ENCODE data around the gene UBE4A.

Gene UBE4A

GRCh38 chr11:118343981-118344515 is 15.4 kb upstream of the UBE4A start, which contains the start of gene CD3G:
Gene CD3G, plus strand, starts transcription at chr11:118344344. Its CDS starts 80 bp downstream, at chr11:118344424.
- Histone ChIP-seq H3K36me3 (ENCODE audit: control insufficient read depth, insufficient read depth, low read length) (no peaks in the 10 kb centered on the region), H3K4me3 (ENCODE audit: low read length) (no peak within 1 kb of the TSS), H3K9ac (ENCODE audit: low read length) (no peak within 1 kb of the TSS), H3K9me3 (ENCODE audit: control insufficient read depth, low read length) (no peaks in the 10 kb centered on the region), H3K4me1 (ENCODE audit: control insufficient read depth, insufficient read depth, low read length) (peaks cover 4% of the 10 kb centered on the region), H3K27me3 (ENCODE audit: control insufficient read depth, insufficient read depth, low read length) (no peaks in the 10 kb centered on the region)

- no peaks in the 10 kb centered on the region for H3K36me3 ChIP-seq (ENCODE audit: control insufficient read depth, insufficient read depth, low read length)
- H3K9me3 ChIP-seq (ENCODE audit: control insufficient read depth, low read length), result no peaks in the 10 kb centered on the region
Measured at GRCh38 chr11:118349475-118349874, 9.9 kb upstream of the UBE4A start.

GRCh38 chr11:118353084-118353710 is 6.2 kb upstream of the UBE4A start:
- H3K9me3 ChIP-seq (ENCODE audit: control insufficient read depth, low read length), result no peaks in the 10 kb centered on the region
- H3K4me3 ChIP-seq (ENCODE audit: low read length), result no peak overlapping the region
- no peaks in the 10 kb centered on the region for H3K4me1 ChIP-seq (ENCODE audit: control insufficient read depth, insufficient read depth, low read length)
- no peaks in the 10 kb centered on the region for H3K27me3 ChIP-seq (ENCODE audit: control insufficient read depth, insufficient read depth, low read length)
- no peak overlapping the region for H3K9ac ChIP-seq (ENCODE audit: low read length)
- H3K36me3 ChIP-seq (ENCODE audit: control insufficient read depth, insufficient read depth, low read length), result no peaks in the 10 kb centered on the region

More at GRCh38 chr11:118349475-118349874, 9.9 kb upstream of the UBE4A start:
- Histone ChIP-seq H3K9ac (ENCODE audit: low read length) (no peak overlapping the region), H3K4me1 (ENCODE audit: control insufficient read depth, insufficient read depth, low read length) (peaks cover 3% of the 10 kb centered on the region), H3K4me3 (ENCODE audit: low read length) (no peak overlapping the region), H3K27me3 (ENCODE audit: control insufficient read depth, insufficient read depth, low read length) (no peaks in the 10 kb centered on the region)

GRCh38 chr11:118358071-118358470 is 1.3 kb upstream of the UBE4A start:
- Histone ChIP-seq H3K4me3 (ENCODE audit: low read length) (no peak overlapping the region), H3K4me1 (ENCODE audit: control insufficient read depth, insufficient read depth, low read length) (no peaks in the 10 kb centered on the region), H3K27me3 (ENCODE audit: control insufficient read depth, insufficient read depth, low read length) (no peaks in the 10 kb centered on the region), H3K9ac (ENCODE audit: low read length) (no peak overlapping the region), H3K36me3 (ENCODE audit: control insufficient read depth, insufficient read depth, low read length) (no peaks in the 10 kb centered on the region), H3K9me3 (ENCODE audit: control insufficient read depth, low read length) (no peaks in the 10 kb centered on the region)

GRCh38 chr11:118364956-118365615 is 5.7 kb downstream of the UBE4A start:
- Histone ChIP-seq H3K36me3 (ENCODE audit: control insufficient read depth, insufficient read depth, low read length) (peaks cover 7% of the 10 kb centered on the region), H3K9me3 (ENCODE audit: control insufficient read depth, low read length) (no peaks in the 10 kb centered on the region), H3K27me3 (ENCODE audit: control insufficient read depth, insufficient read depth, low read length) (no peaks in the 10 kb centered on the region), H3K9ac (ENCODE audit: low read length) (no peak overlapping the region), H3K4me3 (ENCODE audit: low read length) (no peak overlapping the region), H3K4me1 (ENCODE audit: control insufficient read depth, insufficient read depth, low read length) (no peaks in the 10 kb centered on the region)

- no peaks in the 10 kb centered on the region for H3K4me1 ChIP-seq (ENCODE audit: control insufficient read depth, insufficient read depth, low read length)
- H3K9ac ChIP-seq (ENCODE audit: low read length), result no peak overlapping the region
- H3K27me3 ChIP-seq (ENCODE audit: control insufficient read depth, insufficient read depth, low read length), result no peaks in the 10 kb centered on the region
- no peaks in the 10 kb centered on the region for H3K9me3 ChIP-seq (ENCODE audit: control insufficient read depth, low read length)
- H3K4me3 ChIP-seq (ENCODE audit: low read length), result no peak overlapping the region
- H3K36me3 ChIP-seq (ENCODE audit: control insufficient read depth, insufficient read depth, low read length), result peaks cover 7% of the 10 kb centered on the region
Measured at GRCh38 chr11:118366287-118366686, 6.9 kb downstream of the UBE4A start.

GRCh38 chr11:118370774-118371173 is 11.4 kb downstream of the UBE4A start:
- Histone ChIP-seq H3K27me3 (ENCODE audit: control insufficient read depth, insufficient read depth, low read length) (no peaks in the 10 kb centered on the region), H3K4me3 (ENCODE audit: low read length) (no peak overlapping the region), H3K9me3 (ENCODE audit: control insufficient read depth, low read length) (no peaks in the 10 kb centered on the region), H3K9ac (ENCODE audit: low read length) (no peak overlapping the region), H3K36me3 (ENCODE audit: control insufficient read depth, insufficient read depth, low read length) (peaks cover 23% of the 10 kb centered on the region), H3K4me1 (ENCODE audit: control insufficient read depth, insufficient read depth, low read length) (no peaks in the 10 kb centered on the region)

GRCh38 chr11:118373263-118373662 is 13.9 kb downstream of the UBE4A start:
- no peak overlapping the region for H3K4me3 ChIP-seq (ENCODE audit: low read length)
- H3K4me1 ChIP-seq (ENCODE audit: control insufficient read depth, insufficient read depth, low read length), result no peaks in the 10 kb centered on the region
- peaks cover 25% of the 10 kb centered on the region for H3K36me3 ChIP-seq (ENCODE audit: control insufficient read depth, insufficient read depth, low read length)
- H3K9ac ChIP-seq (ENCODE audit: low read length), result no peak overlapping the region
- H3K27me3 ChIP-seq (ENCODE audit: control insufficient read depth, insufficient read depth, low read length), result no peaks in the 10 kb centered on the region
- no peaks in the 10 kb centered on the region for H3K9me3 ChIP-seq (ENCODE audit: control insufficient read depth, low read length)

- Histone ChIP-seq H3K4me3 (ENCODE audit: low read length) (no peak overlapping the region), H3K27me3 (ENCODE audit: control insufficient read depth, insufficient read depth, low read length) (no peaks in the 10 kb centered on the region), H3K36me3 (ENCODE audit: control insufficient read depth, insufficient read depth, low read length) (peaks cover 20% of the 10 kb centered on the region), H3K4me1 (ENCODE audit: control insufficient read depth, insufficient read depth, low read length) (no peaks in the 10 kb centered on the region), H3K9ac (ENCODE audit: low read length) (no peak overlapping the region), H3K9me3 (ENCODE audit: control insufficient read depth, low read length) (no peaks in the 10 kb centered on the region)
Measured at GRCh38 chr11:118373871-118374270, 14.5 kb downstream of the UBE4A start.

GRCh38 chr11:118374729-118375128 is 15.3 kb downstream of the UBE4A start:
- Histone ChIP-seq H3K9me3 (ENCODE audit: control insufficient read depth, low read length) (no peaks in the 10 kb centered on the region), H3K4me1 (ENCODE audit: control insufficient read depth, insufficient read depth, low read length) (no peaks in the 10 kb centered on the region), H3K9ac (ENCODE audit: low read length) (no peak overlapping the region), H3K36me3 (ENCODE audit: control insufficient read depth, insufficient read depth, low read length) (peaks cover 23% of the 10 kb centered on the region), H3K4me3 (ENCODE audit: low read length) (no peak overlapping the region), H3K27me3 (ENCODE audit: control insufficient read depth, insufficient read depth, low read length) (no peaks in the 10 kb centered on the region)

- H3K4me1 ChIP-seq (ENCODE audit: control insufficient read depth, insufficient read depth, low read length), result no peaks in the 10 kb centered on the region
- H3K9me3 ChIP-seq (ENCODE audit: control insufficient read depth, low read length), result no peaks in the 10 kb centered on the region
- peaks cover 23% of the 10 kb centered on the region for H3K36me3 ChIP-seq (ENCODE audit: control insufficient read depth, insufficient read depth, low read length)
- H3K9ac ChIP-seq (ENCODE audit: low read length), result no peak overlapping the region
- H3K4me3 ChIP-seq (ENCODE audit: low read length), result no peak overlapping the region
- H3K27me3 ChIP-seq (ENCODE audit: control insufficient read depth, insufficient read depth, low read length), result no peaks in the 10 kb centered on the region
Measured at GRCh38 chr11:118375978-118376377, 16.6 kb downstream of the UBE4A start.

GRCh38 chr11:118379497-118379896 is 20.1 kb downstream of the UBE4A start:
- Histone ChIP-seq H3K4me1 (ENCODE audit: control insufficient read depth, insufficient read depth, low read length) (no peaks in the 10 kb centered on the region), H3K9ac (ENCODE audit: low read length) (no peak overlapping the region), H3K36me3 (ENCODE audit: control insufficient read depth, insufficient read depth, low read length) (peaks cover 16% of the 10 kb centered on the region), H3K9me3 (ENCODE audit: control insufficient read depth, low read length) (no peaks in the 10 kb centered on the region), H3K4me3 (ENCODE audit: low read length) (no peak overlapping the region), H3K27me3 (ENCODE audit: control insufficient read depth, insufficient read depth, low read length) (no peaks in the 10 kb centered on the region)

All from mucosa of stomach (tissue), 1 donor.